Measurements from ENCODE around the gene CCDC40. TPM values are rescaled to one million over a fixed set of nuclear protein-coding genes. Genes with fewer than 3 reads are reported as not detected.
A peak's percentile ranks its signal among the peaks of the same experiment; 100 is the strongest.

The CCDC40 gene
- total and polyA plus RNA-seq, 2 of the 13 experiments (the other 11 are each of a cell fraction or from before 2014, with no cell fraction given): 4.1 to 5.5 TPM

GRCh38 chr17:80086081-80086480, 49.6 kb downstream of the CCDC40 start (continued):
- TF ChIP-seq AKNA (CRISPR knock-in tag; IDR thresholded peaks at IDR 0.05; ENCODE audit: borderline replicate concordance) (no peak), ZNF766 (CRISPR knock-in tag; IDR thresholded peaks at IDR 0.05; ENCODE audit: borderline replicate concordance) (0 out of 2 replicates have a peak, but pooled peaks have one; percentile 32), ZNF232 (CRISPR knock-in tag; IDR thresholded peaks at IDR 0.05; ENCODE audit: borderline replicate concordance) (no peak), ZBTB7A (CRISPR knock-in tag; IDR thresholded peaks at IDR 0.05) (no peak), GATAD1 (CRISPR knock-in tag; IDR thresholded peaks at IDR 0.05) (peak; percentile 46; the same call in 1 of the 2 replicates), DZIP1 (CRISPR knock-in tag; IDR thresholded peaks at IDR 0.05) (no peak), MTA1 (CRISPR knock-in tag; IDR thresholded peaks at IDR 0.05; ENCODE audit: borderline replicate concordance) (0 out of 2 replicates have a peak, but pooled peaks have one; percentile 33), CREB1 (IDR thresholded peaks at IDR 0.05) (peak; percentile 36; the same call in 1 of the 2 replicates), CREB1 (CRISPR knock-in tag; IDR thresholded peaks at IDR 0.05) (peak; percentile 69), MED13 (CRISPR knock-in tag; IDR thresholded peaks at IDR 0.05) (no peak), ZNF205 (CRISPR knock-in tag; IDR thresholded peaks at IDR 0.05) (no peak), ZNF337 (CRISPR knock-in tag; IDR thresholded peaks at IDR 0.05; ENCODE audit: borderline replicate concordance, low read depth) (no peak), HNRNPL (IDR thresholded peaks at IDR 0.05; ENCODE audit: low read depth, low read length) (0 out of 2 replicates have a peak, but pooled peaks have one; percentile 53), PHF21A (CRISPR knock-in tag; IDR thresholded peaks at IDR 0.05) (no peak), GFI1 (CRISPR knock-in tag; IDR thresholded peaks at IDR 0.05; ENCODE audit: borderline replicate concordance) (no peak)
- TF ChIP-seq, protein P1, sequence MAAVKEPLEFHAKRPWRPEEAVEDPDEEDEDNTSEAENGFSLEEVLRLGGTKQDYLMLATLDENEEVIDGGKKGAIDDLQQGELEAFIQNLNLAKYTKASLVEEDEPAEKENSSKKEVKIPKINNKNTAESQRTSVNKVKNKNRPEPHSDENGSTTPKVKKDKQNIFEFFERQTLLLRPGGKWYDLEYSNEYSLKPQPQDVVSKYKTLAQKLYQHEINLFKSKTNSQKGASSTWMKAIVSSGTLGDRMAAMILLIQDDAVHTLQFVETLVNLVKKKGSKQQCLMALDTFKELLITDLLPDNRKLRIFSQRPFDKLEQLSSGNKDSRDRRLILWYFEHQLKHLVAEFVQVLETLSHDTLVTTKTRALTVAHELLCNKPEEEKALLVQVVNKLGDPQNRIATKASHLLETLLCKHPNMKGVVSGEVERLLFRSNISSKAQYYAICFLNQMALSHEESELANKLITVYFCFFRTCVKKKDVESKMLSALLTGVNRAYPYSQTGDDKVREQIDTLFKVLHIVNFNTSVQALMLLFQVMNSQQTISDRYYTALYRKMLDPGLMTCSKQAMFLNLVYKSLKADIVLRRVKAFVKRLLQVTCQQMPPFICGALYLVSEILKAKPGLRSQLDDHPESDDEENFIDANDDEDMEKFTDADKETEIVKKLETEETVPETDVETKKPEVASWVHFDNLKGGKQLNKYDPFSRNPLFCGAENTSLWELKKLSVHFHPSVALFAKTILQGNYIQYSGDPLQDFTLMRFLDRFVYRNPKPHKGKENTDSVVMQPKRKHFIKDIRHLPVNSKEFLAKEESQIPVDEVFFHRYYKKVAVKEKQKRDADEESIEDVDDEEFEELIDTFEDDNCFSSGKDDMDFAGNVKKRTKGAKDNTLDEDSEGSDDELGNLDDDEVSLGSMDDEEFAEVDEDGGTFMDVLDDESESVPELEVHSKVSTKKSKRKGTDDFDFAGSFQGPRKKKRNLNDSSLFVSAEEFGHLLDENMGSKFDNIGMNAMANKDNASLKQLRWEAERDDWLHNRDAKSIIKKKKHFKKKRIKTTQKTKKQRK (IDR thresholded peaks at IDR 0.05; ENCODE audit: low read length): no peak
- TF ChIP-seq, protein P2, sequence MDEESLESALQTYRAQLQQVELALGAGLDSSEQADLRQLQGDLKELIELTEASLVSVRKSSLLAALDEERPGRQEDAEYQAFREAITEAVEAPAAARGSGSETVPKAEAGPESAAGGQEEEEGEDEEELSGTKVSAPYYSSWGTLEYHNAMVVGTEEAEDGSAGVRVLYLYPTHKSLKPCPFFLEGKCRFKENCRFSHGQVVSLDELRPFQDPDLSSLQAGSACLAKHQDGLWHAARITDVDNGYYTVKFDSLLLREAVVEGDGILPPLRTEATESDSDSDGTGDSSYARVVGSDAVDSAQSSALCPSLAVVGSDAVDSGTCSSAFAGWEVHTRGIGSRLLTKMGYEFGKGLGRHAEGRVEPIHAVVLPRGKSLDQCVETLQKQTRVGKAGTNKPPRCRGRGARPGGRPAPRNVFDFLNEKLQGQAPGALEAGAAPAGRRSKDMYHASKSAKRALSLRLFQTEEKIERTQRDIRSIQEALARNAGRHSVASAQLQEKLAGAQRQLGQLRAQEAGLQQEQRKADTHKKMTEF (CRISPR knock-in tag; IDR thresholded peaks at IDR 0.05): no peak
